Activated CD8-positive, alpha-beta T cell treated with anti-CD3 and anti-CD28 coated beads for 36 hours (primary cell): ENCODE data around the gene RPS5. TPM values are rescaled to one million over a fixed set of nuclear protein-coding genes. Genes with fewer than 3 reads are reported as not detected.
"Not testable (repeated sequence)": the region's sequence is repeated elsewhere in the genome, so short reads cannot be mapped to it uniquely, and the experiment has no call there.

ENCODE experiments used
- ATAC-seq: fragments of 200-7000 bp; cut with Tn5 transposase; one replicate; pipeline ENCODE4 v1.10.0; 2021; ENCODE audit warnings: mild to moderate bottlenecking, moderate library complexity
- CTCF ChIA-PET: fragments of 350-600 bp; sonication (Branson Sonifier 250); formaldehyde crosslinking; loops from one replicate; lab custom pipeline; 2021; ENCODE audit warnings: antibody characterized with exemption; lab: Charles Lee
- POLR2A ChIA-PET: fragments of 350-600 bp; sonication (Branson Sonifier 250); formaldehyde crosslinking; loops from one replicate; lab custom pipeline; 2021; ENCODE audit warnings: antibody characterized with exemption; lab: Charles Lee
- DNase-seq: peaks from one replicate; pipeline ENCODE4 v3.0.0-alpha.2; 2020
- H3K27ac Mint-ChIP-seq: one replicate; pipeline ENCODE4 v1.8.0; 2021; ENCODE audit warnings: mild to moderate bottlenecking, mixed read lengths
- H3K27me3 Mint-ChIP-seq: one replicate; pipeline ENCODE4 v1.8.0; 2021; ENCODE audit warnings: mixed read lengths
- H3K36me3 Mint-ChIP-seq: one replicate; pipeline ENCODE4 v1.8.0; 2021; ENCODE audit warnings: low read depth, mixed read lengths
- H3K4me1 Mint-ChIP-seq: one replicate; pipeline ENCODE4 v1.8.0; 2021; ENCODE audit warnings: low read depth, mixed read lengths
- H3K4me3 Mint-ChIP-seq: one replicate; pipeline ENCODE4 v1.8.0; 2021; ENCODE audit warnings: mild to moderate bottlenecking, moderate library complexity, mixed read lengths
- H3K9me3 Mint-ChIP-seq: one replicate; pipeline ENCODE4 v1.8.0; 2021; ENCODE audit warnings: mixed read lengths
- CTCF ChIP-seq: fragments of 200-600 bp; IDR thresholded peaks from one replicate; pipeline ENCODE4 v1.8.0; 2022; ENCODE audit warnings: antibody characterized with exemption, mild to moderate bottlenecking
- intact Hi-C: fragments of 100-400 bp; cut with micrococcal nuclease; formaldehyde crosslinking; loops from one replicate; pipeline ENCODE4 v1.10.0; 2022
- total RNA-seq, 2 experiments: library from RNA; stranded (reverse); gene quantifications; one replicate each; pipeline ENCODE4 v1.2.3, GENCODE V29; 2021

Gene RPS5
- total RNA-seq, 2 experiments from 2014 or later, result 1,906 to 1,936 TPM

DNA sequence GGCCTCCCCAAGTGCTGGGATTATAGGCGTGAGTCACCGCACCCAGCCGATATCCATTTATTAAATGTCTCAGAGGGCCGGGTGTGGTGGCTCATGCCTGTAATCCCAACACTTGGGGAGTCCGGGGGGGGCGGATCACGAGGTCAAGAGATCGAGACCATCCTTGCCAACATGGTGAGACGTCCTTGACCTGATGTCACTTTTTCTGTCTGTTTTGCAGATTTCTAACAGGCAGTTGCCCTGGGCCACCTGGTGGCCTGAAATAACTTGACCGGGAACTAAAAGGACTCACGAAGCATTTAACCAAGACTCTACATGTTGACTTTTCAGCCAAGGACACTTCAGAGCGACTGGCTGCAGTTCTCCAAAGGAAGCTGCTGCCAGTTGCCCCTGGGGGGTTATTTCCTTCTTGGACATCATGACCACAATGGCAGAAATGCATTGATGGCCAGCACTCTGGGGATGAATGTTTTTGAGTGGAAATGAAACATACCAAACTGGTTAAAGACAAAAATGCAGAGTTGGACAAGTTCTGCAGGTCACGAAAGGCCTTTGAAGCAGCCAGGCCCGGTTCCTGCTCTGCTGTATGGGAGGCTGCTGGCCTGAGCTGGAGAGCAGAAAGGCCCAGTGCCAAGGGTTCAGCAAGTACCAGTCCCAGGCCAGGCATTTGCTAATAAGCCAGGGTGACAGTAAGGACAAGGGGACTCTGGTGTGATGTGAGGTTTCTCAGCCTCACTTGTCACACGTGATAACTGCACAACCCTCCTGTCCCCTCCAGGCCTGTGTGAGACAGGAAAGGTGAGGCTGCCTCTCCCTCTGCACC, 14.5 kb upstream of the RPS5 start:
- Mint-ChIP-seq H3K4me3 (no peak overlapping the region), H3K27ac (no peak overlapping the region), H3K36me3 (no peaks in the 10 kb centered on the region), H3K27me3 (no peaks in the 10 kb centered on the region), H3K4me1 (no peaks in the 10 kb centered on the region), H3K9me3 (no peaks in the 10 kb centered on the region)
- intact Hi-C loops, result no loop called here
- ChIA-PET POLR2A (interaction anchor here (0.7 to 1.4 kb wide), 3 partner anchors 10 to 23 kb away, joined by 3 to 5 read pairs (median 3); partner anchors contain the start of gene ZNF497), CTCF (no interaction called here)
- DNase-seq, result no peak
- no peak for TF ChIP-seq CTCF
- no peak for ATAC-seq

GRCh38 chr19:58374200-58374599, 12.9 kb upstream of the RPS5 start:
- no peak for TF ChIP-seq CTCF
- H3K27ac Mint-ChIP-seq, result no peak overlapping the region
- H3K9me3 Mint-ChIP-seq, result no peaks in the 10 kb centered on the region
- no peaks in the 10 kb centered on the region for H3K36me3 Mint-ChIP-seq
- DNase-seq, result no peak
- ChIA-PET CTCF (no interaction called here), POLR2A (interaction anchor here (0.8 to 1.4 kb wide), 3 partner anchors 9 to 12 kb away, joined by 3 to 5 read pairs (median 4); partner anchors contain the start of gene ZNF497)
- intact Hi-C loops, result no loop called here
- H3K27me3 Mint-ChIP-seq, result no peaks in the 10 kb centered on the region
- no peaks in the 10 kb centered on the region for H3K4me1 Mint-ChIP-seq
- H3K4me3 Mint-ChIP-seq, result no peak overlapping the region
- no peak for ATAC-seq

DNA sequence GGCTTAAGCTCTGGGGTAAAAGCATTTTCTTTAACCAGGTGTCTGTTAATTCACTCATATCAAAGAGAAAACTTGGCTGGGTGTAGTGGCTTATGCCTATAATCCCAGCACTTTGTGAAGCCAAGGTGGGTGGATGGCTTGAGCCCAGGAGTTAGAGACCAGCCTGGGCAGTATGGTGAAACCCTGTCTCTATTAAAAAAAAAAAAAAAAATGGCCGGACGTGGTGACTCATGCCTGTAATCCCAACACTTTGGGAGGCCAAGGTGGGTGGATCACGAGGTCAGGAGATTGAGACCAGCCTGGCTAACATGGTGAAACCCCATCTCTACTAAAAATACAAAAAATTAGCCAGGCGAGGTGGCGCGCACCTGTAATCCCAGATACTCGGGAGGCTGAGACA, 10.3 kb upstream of the RPS5 start:
- H3K4me1 Mint-ChIP-seq, intact Hi-C loops, H3K4me3 Mint-ChIP-seq, H3K27ac Mint-ChIP-seq, ATAC-seq, H3K9me3 Mint-ChIP-seq, H3K27me3 Mint-ChIP-seq, CTCF ChIA-PET, H3K36me3 Mint-ChIP-seq, DNase-seq, POLR2A ChIA-PET: not testable (repeated sequence)

DNA sequence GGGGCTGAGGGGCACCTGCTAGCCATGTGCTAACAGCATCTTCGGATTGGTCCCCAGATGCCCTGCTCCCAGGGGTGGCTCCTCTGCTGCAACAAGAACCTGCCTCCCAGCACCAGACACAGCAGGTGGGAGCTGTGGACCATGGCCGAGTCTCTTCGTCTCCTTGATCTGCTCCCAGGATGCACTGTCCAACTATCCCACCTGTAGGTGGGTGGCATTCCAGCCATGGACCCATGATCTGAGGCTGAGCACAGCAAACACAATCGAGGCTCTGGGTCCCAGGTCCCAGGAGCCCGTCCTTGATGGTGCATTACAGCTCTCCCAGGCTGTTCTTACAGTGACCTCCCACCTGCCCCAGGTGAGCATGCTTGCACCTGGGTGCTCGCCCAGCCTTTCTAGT, 7.8 kb upstream of the RPS5 start:
- Mint-ChIP-seq H3K27ac (peak overlapping the region; percentile 87), H3K4me3 (peak overlapping the region; percentile 83), H3K27me3 (no peaks in the 10 kb centered on the region), H3K9me3 (no peaks in the 10 kb centered on the region), H3K36me3 (no peaks in the 10 kb centered on the region), H3K4me1 (peaks cover 13% of the 10 kb centered on the region)
- intact Hi-C loops, result no loop called here
- ATAC-seq (no peak), DNase-seq (no peak)
- CTCF ChIA-PET, result interaction anchor here (1.5 kb wide), 1 partner anchor 29 kb away, joined by 3 read pairs; the partner anchor contains the start of gene ZNF584
- no peak for TF ChIP-seq CTCF
- POLR2A ChIA-PET, result interaction anchor here (0.9 to 1.9 kb wide), 8 partner anchors 12 to 141 kb away, joined by 3 to 16 read pairs (median 4); partner anchors contain the start of genes ZBTB45 and ZNF497

GRCh38 chr19:58380037-58380661, 6.9 kb upstream of the RPS5 start:
- POLR2A ChIA-PET, result interaction anchor here (0.9 to 1.9 kb wide), 8 partner anchors 13 to 140 kb away, joined by 3 to 16 read pairs (median 4); partner anchors contain the start of genes ZBTB45 and ZNF497

More at GRCh38 chr19:58380037-58380661, 6.9 kb upstream of the RPS5 start:
- Mint-ChIP-seq H3K36me3 (no peaks in the 10 kb centered on the region), H3K27me3 (no peaks in the 10 kb centered on the region), H3K27ac (peak overlapping the region; percentile 87), H3K4me1 (peaks cover 15% of the 10 kb centered on the region), H3K4me3 (peak overlapping the region; percentile 83), H3K9me3 (no peaks in the 10 kb centered on the region)
- TF ChIP-seq CTCF, result no peak
- CTCF ChIA-PET, result interaction anchor here (1.5 kb wide), 1 partner anchor 28 kb away, joined by 3 read pairs; the partner anchor contains the start of gene ZNF584
- ATAC-seq (no peak), DNase-seq (no peak)
- intact Hi-C loops, result no loop called here
